ENCODE measurements around the gene FERMT2.

DNA sequence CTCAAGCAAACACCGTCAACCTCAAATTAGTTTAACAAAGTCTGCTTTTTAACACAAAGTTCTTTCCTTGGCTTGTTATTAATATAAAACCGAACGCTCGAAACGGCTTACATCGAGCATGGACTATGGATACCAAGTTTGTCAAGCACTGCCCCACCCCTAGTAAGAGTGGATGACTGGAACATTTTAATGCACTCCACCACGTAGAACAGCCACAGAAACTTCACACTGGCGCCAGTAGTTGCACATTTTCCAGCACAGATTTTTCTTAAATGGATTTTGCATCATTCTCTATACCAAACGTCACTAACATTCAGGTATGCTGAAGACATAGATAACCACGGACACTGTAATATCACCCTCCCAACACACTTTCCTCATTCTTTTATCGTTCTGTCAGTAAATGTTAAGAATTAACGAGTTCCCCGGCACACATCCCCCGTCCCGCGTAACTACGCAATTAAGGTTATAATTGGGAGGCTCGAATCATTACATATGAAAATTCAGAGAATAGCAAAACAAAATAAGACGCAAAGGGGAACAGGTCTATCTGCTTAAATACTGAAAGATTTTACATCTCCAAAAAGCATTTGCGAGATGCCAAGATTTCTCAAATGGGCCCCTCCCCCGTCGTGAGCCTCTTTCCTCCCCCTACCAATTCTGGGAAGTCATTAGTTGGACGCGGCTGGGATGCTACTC lies 990 bp downstream of the FERMT2 start:
- TF ChIP-seq, protein P1, sequence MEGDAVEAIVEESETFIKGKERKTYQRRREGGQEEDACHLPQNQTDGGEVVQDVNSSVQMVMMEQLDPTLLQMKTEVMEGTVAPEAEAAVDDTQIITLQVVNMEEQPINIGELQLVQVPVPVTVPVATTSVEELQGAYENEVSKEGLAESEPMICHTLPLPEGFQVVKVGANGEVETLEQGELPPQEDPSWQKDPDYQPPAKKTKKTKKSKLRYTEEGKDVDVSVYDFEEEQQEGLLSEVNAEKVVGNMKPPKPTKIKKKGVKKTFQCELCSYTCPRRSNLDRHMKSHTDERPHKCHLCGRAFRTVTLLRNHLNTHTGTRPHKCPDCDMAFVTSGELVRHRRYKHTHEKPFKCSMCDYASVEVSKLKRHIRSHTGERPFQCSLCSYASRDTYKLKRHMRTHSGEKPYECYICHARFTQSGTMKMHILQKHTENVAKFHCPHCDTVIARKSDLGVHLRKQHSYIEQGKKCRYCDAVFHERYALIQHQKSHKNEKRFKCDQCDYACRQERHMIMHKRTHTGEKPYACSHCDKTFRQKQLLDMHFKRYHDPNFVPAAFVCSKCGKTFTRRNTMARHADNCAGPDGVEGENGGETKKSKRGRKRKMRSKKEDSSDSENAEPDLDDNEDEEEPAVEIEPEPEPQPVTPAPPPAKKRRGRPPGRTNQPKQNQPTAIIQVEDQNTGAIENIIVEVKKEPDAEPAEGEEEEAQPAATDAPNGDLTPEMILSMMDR (conservative IDR thresholded peaks at IDR 0.05; ENCODE audit: low read depth in 2 of 2) = no peak
- no peak for TF ChIP-seq EZH2 (IDR thresholded peaks at IDR 0.05; ENCODE audit: low read depth, unreplicated experiment)
- TF ChIP-seq, protein P2, sequence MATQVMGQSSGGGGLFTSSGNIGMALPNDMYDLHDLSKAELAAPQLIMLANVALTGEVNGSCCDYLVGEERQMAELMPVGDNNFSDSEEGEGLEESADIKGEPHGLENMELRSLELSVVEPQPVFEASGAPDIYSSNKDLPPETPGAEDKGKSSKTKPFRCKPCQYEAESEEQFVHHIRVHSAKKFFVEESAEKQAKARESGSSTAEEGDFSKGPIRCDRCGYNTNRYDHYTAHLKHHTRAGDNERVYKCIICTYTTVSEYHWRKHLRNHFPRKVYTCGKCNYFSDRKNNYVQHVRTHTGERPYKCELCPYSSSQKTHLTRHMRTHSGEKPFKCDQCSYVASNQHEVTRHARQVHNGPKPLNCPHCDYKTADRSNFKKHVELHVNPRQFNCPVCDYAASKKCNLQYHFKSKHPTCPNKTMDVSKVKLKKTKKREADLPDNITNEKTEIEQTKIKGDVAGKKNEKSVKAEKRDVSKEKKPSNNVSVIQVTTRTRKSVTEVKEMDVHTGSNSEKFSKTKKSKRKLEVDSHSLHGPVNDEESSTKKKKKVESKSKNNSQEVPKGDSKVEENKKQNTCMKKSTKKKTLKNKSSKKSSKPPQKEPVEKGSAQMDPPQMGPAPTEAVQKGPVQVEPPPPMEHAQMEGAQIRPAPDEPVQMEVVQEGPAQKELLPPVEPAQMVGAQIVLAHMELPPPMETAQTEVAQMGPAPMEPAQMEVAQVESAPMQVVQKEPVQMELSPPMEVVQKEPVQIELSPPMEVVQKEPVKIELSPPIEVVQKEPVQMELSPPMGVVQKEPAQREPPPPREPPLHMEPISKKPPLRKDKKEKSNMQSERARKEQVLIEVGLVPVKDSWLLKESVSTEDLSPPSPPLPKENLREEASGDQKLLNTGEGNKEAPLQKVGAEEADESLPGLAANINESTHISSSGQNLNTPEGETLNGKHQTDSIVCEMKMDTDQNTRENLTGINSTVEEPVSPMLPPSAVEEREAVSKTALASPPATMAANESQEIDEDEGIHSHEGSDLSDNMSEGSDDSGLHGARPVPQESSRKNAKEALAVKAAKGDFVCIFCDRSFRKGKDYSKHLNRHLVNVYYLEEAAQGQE (IDR thresholded peaks at IDR 0.05; ENCODE audit: unreplicated experiment) = no peak
- no peak for TF ChIP-seq EZH2phosphoT487 (IDR thresholded peaks at IDR 0.05; ENCODE audit: unreplicated experiment)
- 0 out of 2 replicates have a peak, but pooled peaks have one; percentile 15 for TF ChIP-seq POLR2AphosphoS5 (IDR thresholded peaks at IDR 0.05; ENCODE audit: low read depth)
- TF ChIP-seq ZNF331 (CRISPR knock-in tag; IDR thresholded peaks at IDR 0.05; ENCODE audit: low read depth) = no peak
- TF ChIP-seq JUNB (IDR thresholded peaks at IDR 0.05; ENCODE audit: unreplicated experiment) = no peak

All from GM23338 (cell line).